Epithelial cell of proximal tubule (primary cell): ENCODE measurements around the gene ANKRD35. TPM values are rescaled to one million over a fixed set of nuclear protein-coding genes. Genes with fewer than 3 reads are reported as not detected.

ENCODE experiments used
- DNase-seq: peaks from one replicate; pipeline ENCODE4 v3.0.0-alpha.2; 2011; ENCODE audit warnings: low read depth
- H3K4me3 ChIP-seq: 2 replicates; pipeline ENCODE4 v1.5.1; 2011; ENCODE audit warnings: low read depth, mild to moderate bottlenecking, low read length
- total RNA-seq: library from RNA; depleted of rRNA; stranded (reverse); fragments of >200 nt; gene quantifications from 2 replicates; pipeline ENCODE4 v1.2.3, GENCODE V29; 2015
- TF ChIP-seq, protein P1 (sequence below): conservative IDR thresholded peaks from 2 replicates; pipeline ENCODE4 v1.5.1; 2012; ENCODE audit warnings: low read depth, mild to moderate bottlenecking, low read length

Gene ANKRD35
- total RNA-seq, 1 donor from 2014 or later = 1.6 TPM

DNA sequence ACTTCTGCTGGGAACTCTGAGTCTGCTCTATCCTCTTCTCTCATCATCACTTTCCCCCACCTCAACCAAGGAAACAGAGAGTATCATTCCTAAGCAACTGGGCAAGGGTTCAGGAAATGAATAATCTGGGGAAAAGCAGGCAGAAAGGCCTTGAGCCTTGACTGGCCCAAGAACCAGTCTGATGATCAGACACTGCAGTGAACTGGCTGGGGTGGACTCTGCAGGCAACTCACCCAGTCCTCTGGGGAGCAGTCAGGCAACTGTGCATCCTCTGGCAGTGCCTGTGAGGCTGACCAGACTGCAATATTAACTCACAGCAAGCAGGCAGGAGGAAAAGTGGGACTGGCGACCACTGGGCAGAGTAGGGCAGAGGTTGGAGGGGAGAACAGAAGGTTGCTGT, 991 bp downstream of the ANKRD35 start:
- no peak overlapping the region for H3K4me3 ChIP-seq
- TF ChIP-seq, protein P1, sequence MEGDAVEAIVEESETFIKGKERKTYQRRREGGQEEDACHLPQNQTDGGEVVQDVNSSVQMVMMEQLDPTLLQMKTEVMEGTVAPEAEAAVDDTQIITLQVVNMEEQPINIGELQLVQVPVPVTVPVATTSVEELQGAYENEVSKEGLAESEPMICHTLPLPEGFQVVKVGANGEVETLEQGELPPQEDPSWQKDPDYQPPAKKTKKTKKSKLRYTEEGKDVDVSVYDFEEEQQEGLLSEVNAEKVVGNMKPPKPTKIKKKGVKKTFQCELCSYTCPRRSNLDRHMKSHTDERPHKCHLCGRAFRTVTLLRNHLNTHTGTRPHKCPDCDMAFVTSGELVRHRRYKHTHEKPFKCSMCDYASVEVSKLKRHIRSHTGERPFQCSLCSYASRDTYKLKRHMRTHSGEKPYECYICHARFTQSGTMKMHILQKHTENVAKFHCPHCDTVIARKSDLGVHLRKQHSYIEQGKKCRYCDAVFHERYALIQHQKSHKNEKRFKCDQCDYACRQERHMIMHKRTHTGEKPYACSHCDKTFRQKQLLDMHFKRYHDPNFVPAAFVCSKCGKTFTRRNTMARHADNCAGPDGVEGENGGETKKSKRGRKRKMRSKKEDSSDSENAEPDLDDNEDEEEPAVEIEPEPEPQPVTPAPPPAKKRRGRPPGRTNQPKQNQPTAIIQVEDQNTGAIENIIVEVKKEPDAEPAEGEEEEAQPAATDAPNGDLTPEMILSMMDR = no peak

DNA sequence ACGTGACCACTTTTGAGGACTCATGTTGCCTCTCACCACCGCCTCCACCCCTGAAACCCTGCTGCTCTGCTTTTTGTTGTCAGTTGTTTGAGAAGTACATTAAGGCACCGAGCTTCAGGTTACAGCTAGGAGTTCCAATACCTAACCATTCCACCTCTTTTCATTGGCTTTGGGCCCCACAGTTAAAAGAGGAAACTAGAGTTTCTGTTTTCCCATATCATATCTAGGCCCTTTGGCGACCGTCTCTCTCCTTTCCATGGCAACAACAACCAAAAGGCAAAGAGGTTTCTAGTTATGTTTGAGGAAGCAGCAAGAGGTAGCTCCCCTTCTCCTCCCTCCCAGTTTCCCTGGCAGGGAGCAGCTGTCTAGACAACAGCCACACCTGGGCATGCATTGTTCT, 5.9 kb downstream of the ANKRD35 start:
- TF ChIP-seq, protein P1 = no peak
- H3K4me3 ChIP-seq = no peak overlapping the region
- no peak for DNase-seq

More for the DNA sequence above, 991 bp downstream of the ANKRD35 start:
- DNase-seq = no peak

DNA sequence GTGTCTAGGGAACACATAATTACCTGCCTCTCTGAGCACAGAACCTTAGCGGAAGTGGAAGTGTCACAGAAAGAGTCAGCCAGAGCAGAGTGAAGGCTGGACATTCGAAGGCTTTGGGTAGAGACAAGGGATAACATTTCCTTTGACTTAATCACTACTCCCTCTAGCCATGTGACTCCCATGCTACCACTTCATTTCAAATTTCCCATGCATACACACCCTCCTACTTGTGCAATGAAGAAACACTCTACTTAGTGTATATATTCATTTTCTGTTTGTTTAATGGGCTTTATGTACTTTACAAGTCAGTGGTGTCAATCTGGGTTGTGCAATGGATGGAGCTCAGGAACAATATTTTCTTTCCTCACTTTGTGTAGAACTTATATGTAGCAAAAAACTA, 6.9 kb downstream of the ANKRD35 start:
- H3K4me3 ChIP-seq = no peak overlapping the region
- TF ChIP-seq, protein P1 = no peak
- no peak for DNase-seq

DNA sequence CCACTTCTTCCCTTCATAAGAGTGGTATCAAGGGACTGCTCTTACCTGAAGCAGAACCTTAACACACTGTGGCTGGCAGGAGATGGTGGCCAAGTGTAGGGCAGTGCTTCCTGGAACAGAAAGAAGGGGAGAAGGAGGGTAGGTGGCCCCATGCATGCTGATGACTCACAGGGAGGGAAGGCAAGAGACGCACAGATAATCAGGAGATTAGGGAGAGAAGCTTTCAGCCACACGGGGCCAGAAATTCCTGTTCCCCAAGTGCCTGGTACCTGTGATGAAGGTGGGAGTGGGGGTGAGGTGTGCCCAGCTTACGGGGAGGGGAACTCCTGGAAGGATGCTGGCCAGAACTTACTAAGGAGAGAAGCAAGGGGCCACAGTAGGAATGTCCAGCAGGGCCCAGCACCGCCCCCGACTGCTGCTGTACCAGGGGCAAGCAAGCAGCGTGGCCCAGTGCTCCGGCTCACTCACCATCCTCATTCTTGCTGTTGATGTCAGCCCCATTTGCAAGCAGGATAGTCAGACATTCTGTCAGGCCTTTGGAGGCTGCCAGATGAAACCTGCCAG, 7.7 kb downstream of the ANKRD35 start:
- H3K4me3 ChIP-seq = no peak overlapping the region
- TF ChIP-seq, protein P1 = no peak
- no peak for DNase-seq

DNA sequence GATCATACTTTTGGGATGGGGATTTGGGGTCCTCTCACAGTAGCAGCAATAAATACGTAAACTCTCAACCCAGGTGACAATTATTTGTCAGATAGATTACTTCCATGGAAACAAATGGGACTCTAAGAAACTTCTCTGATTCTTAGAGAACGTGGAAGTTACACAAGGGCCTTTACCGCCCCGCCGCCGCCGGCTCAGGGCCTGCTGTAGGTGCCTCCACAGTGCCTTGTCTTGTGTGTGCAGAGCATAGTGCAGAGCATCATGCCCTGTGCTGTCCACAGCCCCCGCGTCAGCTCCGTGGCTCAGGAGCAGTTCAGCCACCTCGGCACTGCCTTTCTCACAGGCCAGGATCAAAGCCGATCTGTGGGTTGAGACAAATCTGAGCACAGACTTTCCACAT, 11.0 kb downstream of the ANKRD35 start:
- TF ChIP-seq, protein P1 = no peak
- H3K4me3 ChIP-seq = no peak overlapping the region
- no peak for DNase-seq

DNA sequence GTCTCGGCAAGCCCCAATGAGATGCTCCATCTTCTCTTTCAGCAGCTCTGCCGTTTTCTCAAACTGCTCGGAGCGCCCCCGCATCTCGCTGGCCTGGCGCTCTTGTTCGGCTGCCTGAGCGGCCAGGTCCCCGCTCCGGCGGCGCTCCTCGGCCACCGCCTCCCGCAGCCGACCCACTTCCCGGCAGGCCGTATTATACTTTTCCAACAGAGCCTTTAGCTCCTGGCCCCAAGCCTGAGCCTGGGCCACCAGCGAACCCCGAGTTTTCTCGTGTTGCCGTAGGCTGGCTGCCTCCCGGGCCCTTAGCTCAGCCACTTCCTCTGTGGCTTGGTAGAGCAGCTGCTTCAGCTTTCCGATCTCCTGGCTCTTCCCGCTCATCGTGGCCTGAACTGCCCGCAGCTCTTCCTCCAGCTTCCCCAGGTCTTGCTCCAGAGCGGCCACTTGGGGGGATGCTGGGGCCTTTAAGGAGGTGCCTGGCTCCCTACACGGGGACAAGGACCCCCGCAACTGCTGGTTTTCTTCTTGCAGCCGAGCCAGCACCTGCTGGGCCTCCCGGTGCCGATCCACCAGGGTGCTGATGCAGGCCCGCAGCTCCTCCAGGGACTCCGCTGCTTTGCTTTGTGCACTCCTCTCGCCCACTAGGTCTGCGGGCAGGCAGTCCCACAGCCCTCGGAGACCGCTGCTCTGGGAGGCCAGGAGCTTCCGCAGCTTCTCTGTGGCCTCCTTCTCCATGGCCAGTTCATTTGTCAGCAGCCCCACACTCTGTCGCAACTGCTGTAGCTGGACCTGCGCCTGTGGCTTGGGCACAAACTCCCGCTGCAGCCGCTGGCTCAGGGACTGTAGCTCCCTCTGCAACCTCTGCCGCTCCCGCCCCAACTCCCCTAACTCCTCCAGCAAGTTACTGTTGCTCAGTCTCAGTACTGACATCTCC, 13.4 kb downstream of the ANKRD35 start:
- TF ChIP-seq, protein P1 = no peak
- H3K4me3 ChIP-seq = peak overlapping the region; percentile 43
- no peak for DNase-seq

DNA sequence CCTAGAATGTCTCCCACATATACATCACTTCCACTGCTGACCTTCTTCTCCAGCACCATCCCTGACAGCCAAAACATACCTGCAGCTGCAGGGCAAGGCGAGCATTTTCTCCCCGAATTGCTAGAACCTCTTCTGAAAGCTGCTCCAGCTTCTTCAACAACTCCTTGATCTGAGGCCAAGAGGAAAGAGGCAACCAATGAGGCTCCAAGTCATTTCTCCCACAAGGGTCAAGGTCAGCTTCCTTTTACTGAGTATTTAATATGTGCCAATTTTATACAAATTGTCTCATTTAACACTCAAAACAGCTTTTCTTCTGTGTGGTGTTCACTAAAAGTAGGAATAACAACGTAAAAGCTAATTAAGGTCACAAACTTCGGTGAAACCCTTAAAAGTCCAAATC, 17.4 kb downstream of the ANKRD35 start:
- TF ChIP-seq, protein P1 = no peak
- no peak for DNase-seq
- no peak overlapping the region for H3K4me3 ChIP-seq
